GM19238 (cell line): ENCODE data around the gene ICAM3.

Experiments used
- DNase-seq: peaks from one replicate; pipeline ENCODE4 v3.0.0; 2011; ENCODE audit warnings: low spot score; ENCODE audit not compliant: insufficient read length

ICAM3 gene

DNA sequence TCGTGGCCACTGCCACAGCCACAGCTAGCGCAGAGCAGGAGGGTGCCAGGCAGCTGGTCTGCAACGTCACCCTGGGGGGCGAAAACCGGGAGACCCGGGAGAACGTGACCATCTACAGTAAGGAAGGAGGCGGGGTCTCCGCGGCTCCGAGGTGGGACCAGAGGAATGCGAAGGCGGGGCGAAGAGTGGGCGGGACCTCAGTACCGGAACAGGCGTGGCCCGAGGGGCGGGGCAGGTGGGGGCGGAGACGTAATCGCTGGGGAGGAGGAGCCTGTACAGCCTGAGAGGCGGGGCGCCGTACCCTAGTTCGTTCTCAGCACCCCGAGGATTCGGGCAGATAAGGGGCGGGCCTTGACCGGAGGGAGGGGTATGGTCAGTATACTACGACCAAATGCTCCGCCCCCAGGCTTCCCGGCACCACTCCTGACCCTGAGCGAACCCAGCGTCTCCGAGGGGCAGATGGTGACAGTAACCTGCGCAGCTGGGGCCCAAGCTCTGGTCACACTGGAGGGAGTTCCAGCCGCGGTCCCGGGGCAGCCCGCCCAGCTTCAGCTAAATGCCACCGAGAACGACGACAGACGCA lies 47.1 kb downstream of the ICAM3 start:
- DNase-seq, result peak; percentile 69

- DNase-seq, result no peak
Observed at GRCh38 chr19:10291554-10292205, 47.7 kb downstream of the ICAM3 start.

DNA sequence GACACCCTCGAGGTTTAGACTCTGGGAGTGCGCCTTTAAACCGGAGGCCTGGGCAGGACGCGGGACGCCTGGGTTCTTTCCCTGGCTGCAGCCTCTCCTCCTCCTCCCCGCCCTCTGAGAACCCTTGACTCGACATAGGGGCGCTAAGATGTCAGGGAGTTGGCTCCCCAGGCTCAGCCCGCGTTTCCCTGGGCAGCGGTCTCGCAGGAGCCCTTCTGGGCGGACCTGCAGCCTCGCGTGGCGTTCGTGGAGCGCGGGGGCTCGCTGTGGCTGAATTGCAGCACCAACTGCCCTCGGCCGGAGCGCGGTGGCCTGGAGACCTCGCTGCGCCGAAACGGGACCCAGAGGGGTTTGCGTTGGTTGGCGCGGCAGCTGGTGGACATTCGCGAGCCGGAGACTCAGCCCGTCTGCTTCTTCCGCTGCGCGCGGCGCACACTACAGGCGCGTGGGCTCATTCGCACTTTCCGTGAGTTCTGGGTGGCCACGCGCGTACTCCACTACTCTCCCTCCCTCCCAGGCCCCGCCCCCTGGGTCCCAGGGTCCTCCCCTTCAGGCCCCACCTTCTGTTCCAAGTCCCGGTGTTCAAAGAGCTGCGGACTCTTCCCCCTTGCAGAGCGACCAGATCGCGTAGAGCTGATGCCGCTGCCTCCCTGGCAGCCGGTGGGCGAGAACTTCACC lies 48.4 kb downstream of the ICAM3 start:
- no peak for DNase-seq

DNA sequence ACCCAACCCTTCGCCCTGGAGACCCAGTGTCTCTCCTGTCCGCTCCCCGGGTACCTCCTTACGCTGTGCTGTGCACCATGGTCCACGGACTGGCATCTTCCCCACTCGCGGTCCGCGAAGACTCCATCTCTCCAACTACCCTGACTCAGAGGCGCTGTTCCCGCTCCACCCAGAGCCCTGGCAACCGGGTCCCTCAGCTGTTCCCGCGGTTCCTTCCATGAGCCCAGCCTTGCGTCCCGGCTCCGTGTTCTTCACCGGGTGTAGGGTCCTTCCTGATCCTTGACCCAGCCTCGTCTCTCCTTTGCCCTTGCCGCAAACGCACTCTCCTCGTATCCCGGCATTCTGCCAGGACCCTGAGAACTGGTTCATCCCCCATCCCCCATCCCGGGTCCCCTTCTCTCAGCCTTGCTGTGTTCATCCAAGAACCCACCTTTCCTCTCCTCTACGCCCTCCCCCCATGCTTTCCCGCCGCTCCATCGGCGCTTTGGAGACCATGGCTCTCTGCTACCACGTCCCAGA lies 49.0 kb downstream of the ICAM3 start:
- DNase-seq, result no peak

GRCh38 chr19:10289836-10290356 lies 49.5 kb downstream of the ICAM3 start, which contains the start of gene ICAM5:
Gene ICAM5 (plus strand): TSS chr19:10289952. CDS start chr19:10290044, 92 bp downstream.
- DNase-seq, result no peak

- peak; percentile 39 for DNase-seq
Observed at GRCh38 chr19:10289167-10289835, 50.1 kb downstream of the ICAM3 start.

GRCh38 chr19:10288662-10289166 lies 50.7 kb downstream of the ICAM3 start:
- DNase-seq, result peak; percentile 52

- DNase-seq, result no peak
Observed at GRCh38 chr19:10286803-10287737, 52.4 kb downstream of the ICAM3 start, which contains the start of gene ICAM4. Gene ICAM4 (plus strand): TSS chr19:10286955. CDS start chr19:10287013, 58 bp downstream.

DNA sequence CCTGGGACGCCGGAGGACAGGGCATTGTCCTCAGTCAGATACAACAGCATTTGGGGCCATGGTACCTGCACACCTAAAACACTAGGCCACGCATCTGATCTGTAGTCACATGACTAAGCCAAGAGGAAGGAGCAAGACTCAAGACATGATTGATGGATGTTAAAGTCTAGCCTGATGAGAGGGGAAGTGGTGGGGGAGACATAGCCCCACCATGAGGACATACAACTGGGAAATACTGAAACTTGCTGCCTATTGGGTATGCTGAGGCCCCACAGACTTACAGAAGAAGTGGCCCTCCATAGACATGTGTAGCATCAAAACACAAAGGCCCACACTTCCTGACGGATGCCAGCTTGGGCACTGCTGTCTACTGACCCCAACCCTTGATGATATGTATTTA lies 54.0 kb downstream of the ICAM3 start:
- no peak for DNase-seq

DNA sequence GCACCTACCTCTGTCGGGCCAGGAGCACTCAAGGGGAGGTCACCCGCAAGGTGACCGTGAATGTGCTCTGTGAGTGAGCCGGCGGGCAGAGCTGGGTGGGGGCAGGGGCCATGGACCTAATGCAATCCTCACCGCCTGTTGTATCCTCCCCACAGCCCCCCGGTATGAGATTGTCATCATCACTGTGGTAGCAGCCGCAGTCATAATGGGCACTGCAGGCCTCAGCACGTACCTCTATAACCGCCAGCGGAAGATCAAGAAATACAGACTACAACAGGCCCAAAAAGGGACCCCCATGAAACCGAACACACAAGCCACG lies 54.5 kb downstream of the ICAM3 start:
- DNase-seq, result no peak

DNA sequence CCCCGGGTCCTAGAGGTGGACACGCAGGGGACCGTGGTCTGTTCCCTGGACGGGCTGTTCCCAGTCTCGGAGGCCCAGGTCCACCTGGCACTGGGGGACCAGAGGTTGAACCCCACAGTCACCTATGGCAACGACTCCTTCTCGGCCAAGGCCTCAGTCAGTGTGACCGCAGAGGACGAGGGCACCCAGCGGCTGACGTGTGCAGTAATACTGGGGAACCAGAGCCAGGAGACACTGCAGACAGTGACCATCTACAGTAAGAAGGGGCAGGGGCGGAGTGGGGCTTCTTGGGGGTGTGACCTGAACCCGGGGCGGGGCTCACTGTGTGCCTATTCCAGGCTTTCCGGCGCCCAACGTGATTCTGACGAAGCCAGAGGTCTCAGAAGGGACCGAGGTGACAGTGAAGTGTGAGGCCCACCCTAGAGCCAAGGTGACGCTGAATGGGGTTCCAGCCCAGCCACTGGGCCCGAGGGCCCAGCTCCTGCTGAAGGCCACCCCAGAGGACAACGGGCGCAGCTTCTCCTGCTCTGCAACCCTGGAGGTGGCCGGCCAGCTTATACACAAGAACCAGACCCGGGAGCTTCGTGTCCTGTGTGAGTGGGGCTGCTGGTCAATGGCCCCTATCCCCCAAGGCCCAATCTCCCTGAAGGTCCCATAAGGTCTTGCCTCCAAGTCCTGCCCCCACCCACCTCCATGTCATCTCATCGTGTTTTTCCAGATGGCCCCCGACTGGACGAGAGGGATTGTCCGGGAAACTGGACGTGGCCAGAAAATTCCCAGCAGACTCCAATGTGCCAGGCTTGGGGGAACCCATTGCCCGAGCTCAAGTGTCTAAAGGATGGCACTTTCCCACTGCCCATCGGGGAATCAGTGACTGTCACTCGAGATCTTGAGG lies 55.1 kb downstream of the ICAM3 start:
- DNase-seq, result no peak
